Stimulated activated naive CD8-positive, alpha-beta T cell treated with anti-CD3 and anti-CD28 coated beads, Interleukin-15, Interleukin-2, amounts not matched to agents 100 U/mL and 50 U/mL, for 24 hours (primary cell): ENCODE data around the gene TBC1D32.
"Not testable (repeated sequence)": the region's sequence is repeated elsewhere in the genome, so short reads cannot be mapped to it uniquely, and the experiment has no call there.

Experiments
- ATAC-seq: fragments of 150-1000 bp; cut with Tn5 transposase; one replicate; pipeline ENCODE4 v1.10.0; 2021
- DNase-seq: peaks from one replicate; pipeline ENCODE4 v3.0.0; 2021

TBC1D32 gene

GRCh38 chr6:121134922-121135321 lies 199.4 kb downstream of the TBC1D32 start:
- ATAC-seq = no peak
- DNase-seq = no peak

- ATAC-seq (no peak), DNase-seq (no peak)
Measured at GRCh38 chr6:121124600-121124999, 209.7 kb downstream of the TBC1D32 start.

- DNase-seq (no peak), ATAC-seq (no peak)
Measured at GRCh38 chr6:121112356-121112755, 221.9 kb downstream of the TBC1D32 start.

GRCh38 chr6:121110733-121111132 lies 223.5 kb downstream of the TBC1D32 start:
- DNase-seq (no peak), ATAC-seq (no peak)

- no peak for ATAC-seq
Measured at GRCh38 chr6:121106962-121107361, 227.3 kb downstream of the TBC1D32 start.

DNA sequence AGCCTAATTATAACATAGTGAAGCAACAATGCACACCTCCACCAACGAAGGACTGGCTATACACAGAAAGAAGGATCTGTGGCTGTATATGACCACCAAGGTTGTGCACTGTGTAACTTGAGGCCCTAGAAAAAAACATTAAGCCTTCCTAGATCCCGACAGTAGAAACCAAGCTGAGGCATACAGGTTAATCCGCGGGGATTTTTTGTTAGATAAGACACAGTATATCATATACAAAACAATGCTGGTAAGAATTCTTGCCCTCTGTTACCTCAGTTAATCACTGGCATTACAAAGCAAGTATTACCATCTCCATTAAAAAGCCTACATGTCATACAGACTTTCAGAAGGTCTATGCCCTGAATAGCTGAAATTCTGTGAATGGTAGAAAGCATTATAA lies 228.8 kb downstream of the TBC1D32 start:
- no peak for DNase-seq
- ATAC-seq = no peak

More at GRCh38 chr6:121106962-121107361, 227.3 kb downstream of the TBC1D32 start:
- no peak for DNase-seq

DNA sequence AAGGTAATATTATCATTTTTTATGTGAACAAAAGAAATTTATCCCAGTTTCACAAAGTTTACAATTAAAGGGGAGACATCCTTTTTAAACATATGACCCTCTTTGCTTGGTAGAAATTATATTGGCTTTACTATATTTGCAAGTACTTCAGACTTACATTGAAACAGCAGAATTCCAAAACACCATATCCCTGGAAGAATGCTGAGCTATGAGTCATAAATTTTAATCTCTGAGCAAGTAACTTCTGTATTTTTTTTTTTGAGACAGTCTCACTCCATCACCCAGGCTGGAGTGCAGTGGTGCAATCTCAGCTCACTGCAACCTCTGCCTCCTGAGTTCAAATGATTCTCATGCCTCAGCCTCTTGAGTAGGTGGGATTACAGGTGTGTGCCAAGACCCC lies 240.4 kb downstream of the TBC1D32 start:
- ATAC-seq (no peak), DNase-seq (no peak)

GRCh38 chr6:121090492-121090891 lies 243.8 kb downstream of the TBC1D32 start:
- DNase-seq (no peak), ATAC-seq (no peak)

GRCh38 chr6:121086876-121087275 lies 247.4 kb downstream of the TBC1D32 start:
- DNase-seq = no peak
- ATAC-seq = no peak

- ATAC-seq = no peak
- no peak for DNase-seq
Measured at GRCh38 chr6:121076119-121076518, 258.2 kb downstream of the TBC1D32 start.

GRCh38 chr6:121068749-121069148 lies 265.5 kb downstream of the TBC1D32 start:
- not testable (repeated sequence) for DNase-seq, ATAC-seq

GRCh38 chr6:121067381-121067780 lies 266.9 kb downstream of the TBC1D32 start:
- DNase-seq = no peak
- no peak for ATAC-seq

GRCh38 chr6:121064345-121064744 lies 269.9 kb downstream of the TBC1D32 start:
- DNase-seq (no peak), ATAC-seq (no peak)

GRCh38 chr6:121055572-121056163 lies 278.6 kb downstream of the TBC1D32 start:
- ATAC-seq (no peak), DNase-seq (no peak)

- not testable (repeated sequence) for DNase-seq, ATAC-seq
Measured at GRCh38 chr6:121048593-121048992, 285.7 kb downstream of the TBC1D32 start.

GRCh38 chr6:121044905-121045304 lies 289.4 kb downstream of the TBC1D32 start:
- not testable (repeated sequence) for DNase-seq, ATAC-seq

GRCh38 chr6:121043706-121044105 lies 290.6 kb downstream of the TBC1D32 start:
- ATAC-seq, DNase-seq: not testable (repeated sequence)

DNA sequence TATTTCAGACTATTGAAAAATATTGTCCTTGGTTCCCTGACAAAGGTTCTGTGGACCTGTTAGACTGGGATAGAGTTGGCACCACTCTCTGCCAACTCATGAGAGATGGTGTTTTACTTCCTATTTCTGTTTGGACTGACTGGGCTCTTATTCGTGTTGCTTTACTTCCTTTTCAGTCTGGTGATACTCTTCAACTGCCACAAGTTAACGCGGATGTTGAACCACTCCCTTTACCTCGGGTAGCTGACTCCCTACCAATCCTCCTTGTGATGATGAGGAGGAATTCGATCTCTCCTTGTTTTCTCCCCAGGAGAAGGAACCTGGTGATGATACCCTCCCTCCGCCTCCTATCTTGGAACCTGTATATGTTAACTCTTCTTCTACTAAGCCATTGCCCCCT lies 291.1 kb downstream of the TBC1D32 start:
- not testable (repeated sequence) for ATAC-seq, DNase-seq

DNA sequence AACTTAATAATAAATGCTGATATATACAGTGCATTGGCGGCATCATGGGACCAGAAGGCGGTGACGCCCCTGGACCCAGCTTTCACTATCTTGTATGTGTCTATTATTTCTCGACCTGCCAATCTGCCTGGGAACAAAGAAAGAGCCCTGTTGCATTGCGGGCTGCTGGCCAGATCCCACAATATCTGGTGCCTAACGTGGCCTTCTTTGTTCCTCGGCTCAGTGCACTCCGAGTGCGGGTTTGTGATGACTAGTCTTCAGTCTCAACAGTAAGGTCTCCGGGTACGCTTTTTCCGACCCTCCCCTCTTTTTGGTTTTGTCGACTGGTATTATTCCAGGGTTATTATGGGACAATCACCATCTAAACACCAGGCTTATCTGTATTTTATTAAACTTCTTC lies 291.5 kb downstream of the TBC1D32 start:
- DNase-seq (no peak), ATAC-seq (no peak)

DNA sequence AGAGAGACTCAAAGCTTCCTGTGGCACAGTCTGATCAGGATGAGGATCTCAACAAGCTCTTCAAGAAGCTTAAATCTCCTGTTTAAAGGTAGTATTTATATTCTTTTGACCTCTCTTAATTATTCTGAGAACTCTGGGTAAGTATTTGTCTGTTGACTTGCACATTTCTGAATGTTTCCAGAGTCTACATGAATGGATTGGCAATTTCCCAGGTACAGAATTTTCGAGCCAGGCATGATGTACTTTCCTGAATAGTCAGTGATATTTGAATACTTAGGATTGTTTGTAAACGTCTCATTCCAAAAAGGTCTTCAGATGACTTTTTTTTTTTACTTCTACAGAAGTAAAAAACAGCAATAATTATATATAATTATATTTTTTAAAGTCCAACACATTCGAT lies 293.4 kb downstream of the TBC1D32 start:
- no peak for DNase-seq
- ATAC-seq = no peak

- no peak for DNase-seq
- ATAC-seq = no peak
Measured at GRCh38 chr6:121033091-121033490, 301.2 kb downstream of the TBC1D32 start.

GRCh38 chr6:121032268-121033006 lies 301.8 kb downstream of the TBC1D32 start:
- ATAC-seq (no peak), DNase-seq (no peak)
